ENCODE measurements around the gene STARD10.
A peak's percentile ranks its signal among the peaks of the same experiment; 100 is the strongest.
"Not testable (repeated sequence)": the region's sequence is repeated elsewhere in the genome, so short reads cannot be mapped to it uniquely, and the experiment has no call there.

Gene STARD10

DNA sequence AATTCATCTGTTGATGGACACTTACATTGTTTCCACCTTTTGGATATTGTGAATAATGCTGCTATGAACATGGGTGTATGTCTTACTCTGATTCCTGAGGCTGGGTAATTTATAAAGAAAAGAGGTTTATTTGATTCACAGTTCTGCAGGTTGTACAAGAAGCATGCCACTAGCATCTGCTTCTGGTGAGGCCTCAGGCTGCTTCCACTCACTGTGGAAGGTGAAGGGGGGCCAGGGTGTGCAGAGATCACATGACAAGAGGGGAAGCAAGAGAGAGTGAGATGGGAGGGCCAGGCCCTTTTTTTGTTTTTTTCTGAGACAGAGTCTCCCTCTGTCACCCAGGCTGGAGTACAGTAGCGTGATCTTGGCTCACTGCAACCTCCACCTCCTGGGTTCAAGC, 12.5 kb upstream of the STARD10 start:
- not testable (repeated sequence) for DNase-seq

GRCh38 chr11:72805216-72805615, 11.4 kb upstream of the STARD10 start:
- DNase-seq = no peak

DNA sequence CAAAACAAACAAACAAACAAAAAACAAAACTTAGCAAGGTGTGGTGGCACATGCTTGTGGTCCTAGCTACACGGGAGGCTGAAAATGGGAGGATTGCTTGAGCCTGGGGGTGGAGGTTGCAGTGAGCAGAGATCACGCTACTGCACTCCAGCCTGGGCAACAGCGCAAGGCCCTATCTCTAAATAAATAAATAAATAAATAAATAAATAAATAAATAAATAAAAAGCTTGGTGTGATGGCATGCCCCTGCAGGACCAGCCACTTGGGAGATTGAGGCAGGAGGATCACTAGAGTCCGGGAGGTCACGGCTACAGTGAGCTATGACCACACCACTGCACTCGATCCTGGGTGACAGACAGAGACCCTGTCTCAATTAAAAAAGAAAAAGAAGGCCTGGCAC, 9.0 kb upstream of the STARD10 start:
- no peak for DNase-seq

GRCh38 chr11:72799441-72799840, 5.6 kb upstream of the STARD10 start:
- no peak for DNase-seq

DNA sequence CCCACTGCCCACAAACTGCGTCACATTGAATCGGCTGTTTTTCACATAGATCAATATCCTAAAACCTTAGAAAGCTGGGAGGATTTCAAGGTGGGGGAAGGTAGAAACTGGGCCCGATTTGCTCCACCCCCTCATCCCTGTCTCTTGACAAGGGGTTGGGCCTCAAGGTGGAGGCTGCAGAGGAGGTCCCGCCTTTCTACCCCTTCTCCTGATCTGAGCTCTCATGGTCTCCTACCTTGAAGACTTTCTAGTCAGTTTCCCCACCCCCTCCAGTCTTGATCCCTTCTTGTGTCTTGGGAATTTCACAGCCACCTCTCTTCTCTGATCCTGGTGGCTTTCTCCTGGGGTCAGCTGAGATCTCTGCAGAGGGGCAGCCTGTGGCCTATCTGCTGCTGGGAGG, 4.5 kb upstream of the STARD10 start:
- DNase-seq = no peak

GRCh38 chr11:72793076-72793424, 797 bp downstream of the STARD10 start:
- no peak for DNase-seq

- no peak for DNase-seq
Measured at GRCh38 chr11:72792437-72793021, 1.3 kb downstream of the STARD10 start.

- DNase-seq = not testable (repeated sequence)
Measured at GRCh38 chr11:72791228-72791627, 2.6 kb downstream of the STARD10 start.

DNA sequence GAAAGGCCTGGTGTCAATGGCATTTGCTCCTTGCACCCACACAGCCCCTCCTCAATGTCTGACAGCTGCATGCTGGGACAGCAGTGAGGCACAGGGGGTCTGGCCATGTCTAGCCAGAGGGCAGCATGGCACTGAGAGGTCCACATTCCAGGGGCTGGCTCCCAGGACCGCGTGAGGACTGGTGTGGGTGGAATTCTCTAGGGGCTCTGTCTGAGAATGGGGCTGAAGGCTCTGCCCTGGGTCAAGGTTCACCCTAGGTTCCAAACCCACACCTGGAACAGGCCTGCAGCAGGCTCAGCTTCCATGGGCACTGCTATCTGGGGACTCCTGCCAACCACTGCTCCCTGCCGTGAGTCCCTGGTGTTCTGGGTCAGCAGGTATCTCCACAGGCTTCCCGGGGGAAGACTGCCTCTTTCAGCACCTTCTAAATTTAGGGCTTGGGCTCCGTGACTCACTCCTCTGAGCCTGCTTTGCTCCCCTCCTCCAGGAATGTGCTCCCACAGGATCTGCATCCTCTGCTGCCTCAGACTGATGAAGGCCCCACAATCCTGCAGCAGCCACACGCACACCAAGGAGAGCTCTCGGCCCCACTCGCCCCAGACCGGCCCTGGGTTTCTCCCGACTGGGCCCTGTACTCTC, 4.2 kb downstream of the STARD10 start:
- no peak for DNase-seq

DNA sequence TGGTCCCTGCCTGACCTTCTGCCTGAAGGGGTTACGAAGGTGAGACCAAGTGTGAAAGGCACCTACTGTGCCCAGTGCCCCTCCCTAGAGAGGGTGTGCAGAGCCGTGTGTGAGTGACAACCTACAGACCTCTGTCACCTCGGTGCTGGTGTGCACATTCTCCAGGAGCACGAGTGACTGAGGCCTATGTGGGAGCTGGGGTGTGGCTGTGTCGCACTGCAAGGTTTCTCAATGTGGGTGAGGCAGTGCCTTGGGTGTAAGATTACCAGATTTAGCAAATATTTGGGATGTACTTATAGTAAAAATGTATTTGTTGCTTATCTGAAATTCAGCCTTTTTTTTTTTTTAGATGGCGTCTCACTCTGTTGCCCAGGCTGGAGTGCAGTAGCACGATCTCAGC, 5.6 kb downstream of the STARD10 start:
- no peak for DNase-seq

DNA sequence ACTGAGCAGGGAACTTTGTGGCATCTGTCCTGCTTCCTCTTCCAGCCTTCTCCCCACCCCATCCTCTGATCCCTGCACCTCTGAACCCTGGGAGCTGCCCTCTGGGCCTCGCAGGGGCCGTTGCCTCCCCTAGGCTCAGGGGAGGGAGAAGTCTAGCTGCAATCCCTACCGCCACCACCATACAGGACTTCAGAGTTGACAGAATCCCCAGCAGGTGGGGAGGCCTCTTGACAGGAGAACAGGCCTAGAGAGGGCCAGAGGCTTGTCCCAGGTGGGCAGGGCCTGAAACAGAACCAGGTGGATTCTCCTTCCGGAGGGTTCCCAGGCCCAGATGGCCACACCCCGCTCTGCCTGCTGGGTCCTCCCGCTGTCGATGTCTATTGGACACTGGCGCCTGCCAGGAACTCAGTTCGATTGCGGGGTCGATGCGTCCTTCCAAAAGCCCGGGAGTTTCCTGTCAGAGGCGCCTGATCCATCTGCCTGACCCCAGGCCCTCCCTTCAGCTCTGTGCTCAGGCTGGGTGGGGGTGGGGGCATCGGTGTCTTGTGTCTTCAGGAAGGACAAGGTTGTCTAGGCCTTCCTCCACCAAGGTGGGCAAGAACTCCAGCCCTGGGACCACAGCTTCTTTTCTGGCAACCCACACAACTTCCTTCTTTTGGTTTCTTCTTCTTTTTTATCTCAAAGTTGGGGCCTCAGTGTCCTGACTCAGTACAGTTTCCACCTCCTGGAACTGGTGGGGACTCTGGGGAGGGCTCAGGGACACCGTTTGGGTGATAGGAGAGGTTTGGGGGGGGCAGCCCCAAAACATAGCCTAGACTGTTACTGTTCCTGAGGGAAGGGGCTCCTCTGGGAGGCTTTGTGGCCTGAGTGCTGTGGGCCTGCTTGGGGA, 6.4 kb downstream of the STARD10 start:
- peak; percentile 53 for DNase-seq

DNA sequence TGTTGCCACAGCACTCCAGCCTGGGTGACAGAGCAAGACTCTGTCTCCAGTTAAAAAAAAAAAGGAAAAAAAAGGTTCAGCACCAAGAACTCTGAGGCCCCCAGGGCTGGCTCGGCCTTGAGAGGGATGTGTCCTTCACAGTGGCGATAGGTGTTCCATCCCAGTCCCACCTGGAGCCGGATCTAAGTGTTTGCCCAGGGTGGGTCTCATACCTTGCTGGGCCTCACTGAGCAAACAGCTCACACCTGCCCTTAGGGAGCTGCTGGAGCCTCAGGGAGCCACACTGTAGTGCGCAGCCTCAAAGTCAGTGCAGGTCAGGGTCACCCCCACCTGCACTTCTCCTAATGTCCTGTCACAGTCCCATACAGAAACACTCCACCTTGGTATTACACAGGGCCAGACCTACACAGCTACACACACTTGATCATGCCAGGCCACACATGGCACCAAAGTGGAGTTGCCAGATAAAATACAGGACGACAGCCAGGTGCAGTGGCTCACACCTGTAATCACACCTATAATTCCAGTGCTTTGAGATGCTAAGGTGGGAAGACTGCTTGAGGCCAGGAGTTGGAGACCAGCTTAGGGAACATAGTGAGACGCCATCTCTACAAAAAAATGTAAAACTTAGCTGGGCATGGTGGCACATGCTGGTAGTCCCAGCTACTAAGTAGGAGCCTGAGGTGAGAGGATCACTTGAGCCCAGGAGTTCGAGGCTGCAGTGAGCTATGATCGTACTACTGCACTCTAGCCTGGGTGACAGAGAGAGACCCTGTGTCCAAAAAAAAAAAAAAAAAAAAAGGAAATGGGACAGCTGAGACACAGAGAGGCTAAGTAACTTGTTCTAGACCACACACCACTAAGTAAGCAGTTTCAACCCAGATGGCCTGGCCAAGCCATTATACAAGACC, 7.3 kb downstream of the STARD10 start:
- DNase-seq = peak; percentile 90

GRCh38 chr11:72784662-72785061, 9.2 kb downstream of the STARD10 start:
- no peak for DNase-seq

- no peak for DNase-seq
Measured at GRCh38 chr11:72783144-72783905, 10.5 kb downstream of the STARD10 start.

GRCh38 chr11:72782081-72782920, 11.5 kb downstream of the STARD10 start:
- peak; percentile 76 for DNase-seq

GRCh38 chr11:72781313-72782080, 12.3 kb downstream of the STARD10 start:
- peak; percentile 61 for DNase-seq

DNA sequence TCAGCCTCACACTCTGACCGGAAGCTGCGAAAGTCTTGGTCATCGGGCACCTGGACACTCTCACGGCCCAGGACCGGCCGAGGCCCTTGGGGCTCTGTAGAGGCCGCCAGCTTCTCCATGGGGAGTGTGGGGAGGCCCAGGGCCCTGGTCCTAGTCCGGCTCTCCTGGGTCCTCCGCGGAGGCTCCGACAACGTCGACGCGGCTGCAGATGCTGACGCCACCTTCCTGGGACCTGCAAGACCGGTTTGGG, 12.9 kb downstream of the STARD10 start:
- no peak for DNase-seq

GRCh38 chr11:72780296-72781062, 13.4 kb downstream of the STARD10 start:
- no peak for DNase-seq

- no peak for DNase-seq
Measured at GRCh38 chr11:72779495-72780128, 14.2 kb downstream of the STARD10 start.

Measured in NCI-H345 (cell line).